Measurements from ENCODE around the gene BLVRB.

DNA sequence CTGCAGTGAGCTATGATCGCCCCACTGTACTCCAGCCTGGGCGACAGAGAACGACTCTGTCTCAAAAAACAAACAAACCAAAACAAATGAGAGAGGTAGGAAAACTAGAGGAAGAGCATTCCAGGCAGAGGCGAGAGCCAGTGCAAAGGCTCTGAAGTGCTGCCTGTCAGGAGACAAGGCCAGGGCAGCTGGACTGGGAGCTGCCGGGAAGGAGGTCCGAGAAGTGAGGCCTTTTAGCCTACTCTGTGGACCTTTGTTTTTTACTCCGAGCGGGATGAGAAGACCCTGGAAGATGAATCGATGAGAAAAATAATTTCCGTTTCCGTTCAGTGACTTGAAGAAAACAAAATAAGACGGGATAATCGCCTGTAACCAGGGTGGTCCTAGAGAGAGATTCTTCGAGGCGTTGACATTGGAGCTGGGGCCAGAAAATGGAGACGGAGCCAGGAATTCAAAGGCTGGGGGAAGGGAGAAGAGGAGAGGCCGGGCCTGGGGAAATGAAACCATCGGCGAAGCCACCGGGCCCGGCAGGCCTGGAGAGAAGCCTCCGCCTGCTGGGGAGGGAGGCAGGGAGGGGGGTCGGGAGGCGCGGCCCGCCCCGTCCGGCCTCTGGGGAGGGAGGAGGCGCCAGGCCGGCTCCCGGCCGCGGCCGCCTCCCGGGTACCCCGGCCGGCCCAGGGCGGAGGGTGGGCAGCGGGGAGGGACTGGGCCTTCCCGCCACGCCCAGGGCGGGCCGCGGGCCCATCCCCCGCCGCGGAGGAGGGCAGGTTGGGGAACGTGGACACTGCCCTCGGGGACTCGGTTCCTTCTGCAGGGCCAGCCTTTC lies 31.9 kb downstream of the BLVRB start:
- peak; percentile 75 to 76 for TF ChIP-seq IKZF2 (IDR thresholded peaks at IDR 0.05)
- no peak for TF ChIP-seq SREBF1 (IDR thresholded peaks at IDR 0.05; ENCODE audit: low read length)
- TF ChIP-seq, protein P1, sequence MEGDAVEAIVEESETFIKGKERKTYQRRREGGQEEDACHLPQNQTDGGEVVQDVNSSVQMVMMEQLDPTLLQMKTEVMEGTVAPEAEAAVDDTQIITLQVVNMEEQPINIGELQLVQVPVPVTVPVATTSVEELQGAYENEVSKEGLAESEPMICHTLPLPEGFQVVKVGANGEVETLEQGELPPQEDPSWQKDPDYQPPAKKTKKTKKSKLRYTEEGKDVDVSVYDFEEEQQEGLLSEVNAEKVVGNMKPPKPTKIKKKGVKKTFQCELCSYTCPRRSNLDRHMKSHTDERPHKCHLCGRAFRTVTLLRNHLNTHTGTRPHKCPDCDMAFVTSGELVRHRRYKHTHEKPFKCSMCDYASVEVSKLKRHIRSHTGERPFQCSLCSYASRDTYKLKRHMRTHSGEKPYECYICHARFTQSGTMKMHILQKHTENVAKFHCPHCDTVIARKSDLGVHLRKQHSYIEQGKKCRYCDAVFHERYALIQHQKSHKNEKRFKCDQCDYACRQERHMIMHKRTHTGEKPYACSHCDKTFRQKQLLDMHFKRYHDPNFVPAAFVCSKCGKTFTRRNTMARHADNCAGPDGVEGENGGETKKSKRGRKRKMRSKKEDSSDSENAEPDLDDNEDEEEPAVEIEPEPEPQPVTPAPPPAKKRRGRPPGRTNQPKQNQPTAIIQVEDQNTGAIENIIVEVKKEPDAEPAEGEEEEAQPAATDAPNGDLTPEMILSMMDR (IDR thresholded peaks at IDR 0.05 in 2 of 3, conservative IDR thresholded peaks at IDR 0.05 in 1 of 3; ENCODE audit: control insufficient read depth in 2 of 3, extremely low read depth in 1 of 3, insufficient read depth in 1 of 3, low read depth in 3 of 3, low read length in 3 of 3): no peak
- TF ChIP-seq SIN3A (IDR thresholded peaks at IDR 0.05; ENCODE audit: low read depth, low read length): no peak
- no peak for TF ChIP-seq ETV6 (conservative IDR thresholded peaks at IDR 0.05 in 1 of 2, IDR thresholded peaks at IDR 0.05 in 1 of 2; ENCODE audit: borderline replicate concordance in 1 of 2, low read depth in 1 of 2)
- no peak for TF ChIP-seq ZSCAN29 (IDR thresholded peaks at IDR 0.05)
- TF ChIP-seq SP1 (IDR thresholded peaks at IDR 0.05; ENCODE audit: low read depth, low read length): no peak
- TF ChIP-seq POU2F2 (IDR thresholded peaks at IDR 0.05; ENCODE audit: borderline replicate concordance, low read depth, low read length): 0 out of 3 replicates have a peak, but pooled peaks have one; percentile 22

Measured in GM12878 (cell line).